Left hindlimb (tissue), 1 donor: ENCODE measurements around the gene TSTD1.
"Not testable (repeated sequence)": the region's sequence is repeated elsewhere in the genome, so short reads cannot be mapped to it uniquely, and the experiment has no call there.

Experiments used
- DNase-seq: peaks from one replicate; pipeline ENCODE4 v3.0.0-alpha.2; 2018

TSTD1 gene

DNA sequence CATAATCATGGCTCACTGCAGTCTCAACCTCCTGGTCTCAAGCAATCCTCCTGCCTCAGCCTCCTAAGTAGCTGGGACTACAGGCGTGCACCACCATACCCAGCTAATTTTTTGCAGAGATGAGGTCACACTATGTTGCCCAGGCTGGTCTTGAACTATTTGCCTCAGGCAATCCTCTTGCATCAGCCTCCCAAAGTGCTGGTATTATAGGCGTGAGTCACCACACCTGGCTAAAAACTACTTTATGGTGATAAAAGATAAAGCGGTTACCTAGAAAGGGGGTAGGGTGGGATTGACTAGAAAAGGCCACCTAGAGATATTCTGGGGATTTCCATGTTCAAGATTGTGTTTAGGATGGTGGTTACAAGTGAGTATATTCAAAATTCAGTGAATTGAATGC lies 5.0 kb downstream of the TSTD1 start:
- DNase-seq, result no peak

DNA sequence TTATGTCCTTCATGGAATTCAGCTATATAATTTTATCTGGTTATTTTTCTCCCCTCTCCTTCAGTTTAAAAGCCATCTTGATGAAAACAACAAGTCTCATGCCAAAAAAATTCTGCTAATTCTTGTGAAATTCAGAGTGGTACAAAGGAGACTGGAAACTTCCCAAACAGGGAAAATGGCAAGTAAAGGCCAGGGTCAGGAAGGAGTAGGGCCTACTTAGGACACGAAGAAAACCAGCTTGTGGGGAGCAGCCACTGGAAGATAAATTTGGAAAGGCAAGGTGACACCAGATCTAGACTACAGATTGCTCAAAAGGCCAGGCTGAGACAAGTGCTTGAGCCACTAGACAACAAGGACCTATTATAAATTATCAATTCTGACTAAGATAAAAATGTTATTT lies 6.4 kb downstream of the TSTD1 start:
- DNase-seq, result no peak

DNA sequence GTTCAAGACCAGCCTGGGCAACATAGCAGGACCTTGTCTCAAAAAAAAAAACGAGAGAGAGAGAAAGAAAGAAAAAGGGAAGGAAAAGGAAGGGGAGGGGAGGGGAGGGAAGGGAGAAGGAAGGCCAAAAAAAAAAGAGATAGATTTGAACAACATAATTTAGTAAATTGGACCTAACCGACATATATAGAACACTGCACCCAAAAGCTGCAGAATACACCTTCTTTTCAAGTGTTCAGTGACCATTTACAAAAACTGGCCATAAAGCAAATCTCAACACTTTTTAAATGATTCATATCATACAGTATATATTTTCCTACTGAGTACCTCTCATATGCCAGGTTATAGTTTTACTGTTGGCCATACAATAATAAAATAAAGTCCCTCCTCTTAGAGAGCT lies 6.9 kb downstream of the TSTD1 start:
- DNase-seq, result no peak

DNA sequence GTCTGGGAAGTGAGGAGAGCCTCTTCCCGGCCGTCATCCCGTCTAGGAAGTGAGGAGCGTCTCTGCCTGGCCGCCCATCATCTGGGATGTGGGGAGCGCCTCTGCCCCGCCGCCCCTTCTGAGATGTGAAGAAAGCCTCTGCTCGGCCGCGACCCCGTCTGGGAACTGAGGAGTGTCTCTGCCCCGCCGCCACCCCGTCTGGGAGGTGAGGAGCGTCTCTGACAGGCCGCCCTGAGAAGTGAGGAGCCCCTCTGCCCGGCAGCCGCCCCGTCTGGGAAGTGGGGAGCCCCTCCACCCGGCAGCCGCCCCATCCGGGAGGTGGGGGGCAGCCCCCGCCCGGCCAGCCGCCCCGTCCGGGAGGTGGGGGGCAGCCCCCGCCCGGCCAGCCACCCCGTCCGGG lies 9.3 kb downstream of the TSTD1 start:
- DNase-seq, result not testable (repeated sequence)

DNA sequence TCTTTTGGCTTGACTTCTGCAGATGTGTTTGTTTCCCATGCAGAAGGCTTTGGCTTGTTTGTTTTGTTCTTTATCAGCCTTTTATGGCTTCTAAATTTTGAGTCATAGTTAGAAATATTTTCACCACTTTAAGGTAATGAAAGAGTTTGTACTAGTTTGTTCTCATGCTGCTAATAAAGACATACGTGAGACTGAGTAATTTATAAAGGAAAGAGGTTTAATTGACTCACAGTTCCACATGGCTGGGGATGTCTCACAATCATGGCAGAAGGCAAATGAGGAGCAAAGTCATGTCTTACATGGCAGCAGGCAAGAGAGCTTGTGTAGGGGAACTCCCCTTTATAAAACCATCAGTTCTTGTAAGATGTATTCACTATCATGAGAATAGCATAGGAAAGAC lies 11.8 kb downstream of the TSTD1 start:
- not testable (repeated sequence) for DNase-seq

DNA sequence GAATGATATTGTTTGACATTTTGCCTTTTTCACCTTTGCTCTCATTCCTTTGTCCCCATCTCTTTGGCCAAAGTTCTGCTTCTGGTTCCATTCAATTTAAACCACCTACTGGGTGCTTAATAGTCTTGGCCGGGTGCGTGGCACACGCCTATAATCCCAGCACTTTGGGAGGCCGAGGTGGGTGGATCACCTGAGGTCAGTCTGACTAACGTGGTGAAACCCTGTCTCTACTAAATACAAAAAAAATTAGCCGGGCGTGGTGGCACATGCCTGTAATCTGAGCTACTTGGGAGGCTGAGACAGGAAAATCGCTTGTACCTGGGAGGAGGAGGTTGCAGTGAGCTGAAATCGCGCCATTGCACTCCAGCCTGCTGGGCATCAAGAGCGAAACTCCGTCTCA lies 16.3 kb downstream of the TSTD1 start:
- DNase-seq, result not testable (repeated sequence)

DNA sequence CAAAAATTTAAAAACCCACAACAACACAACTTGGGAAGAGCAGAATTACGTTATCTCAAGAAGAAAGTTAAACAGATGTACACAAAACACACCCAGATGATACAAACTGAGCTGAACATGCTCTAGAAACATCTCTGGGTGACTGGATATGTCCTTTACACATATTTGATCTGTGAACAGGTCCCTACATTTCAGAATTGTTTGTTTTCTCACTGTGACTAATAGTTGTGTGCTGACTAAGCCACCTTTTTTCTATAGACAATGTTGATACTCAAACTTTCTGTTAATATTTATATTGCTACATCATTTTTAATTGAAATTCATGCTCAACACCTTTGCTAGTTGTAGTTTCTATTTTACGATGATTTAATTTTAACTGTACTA lies 16.8 kb downstream of the TSTD1 start:
- DNase-seq, result no peak

DNA sequence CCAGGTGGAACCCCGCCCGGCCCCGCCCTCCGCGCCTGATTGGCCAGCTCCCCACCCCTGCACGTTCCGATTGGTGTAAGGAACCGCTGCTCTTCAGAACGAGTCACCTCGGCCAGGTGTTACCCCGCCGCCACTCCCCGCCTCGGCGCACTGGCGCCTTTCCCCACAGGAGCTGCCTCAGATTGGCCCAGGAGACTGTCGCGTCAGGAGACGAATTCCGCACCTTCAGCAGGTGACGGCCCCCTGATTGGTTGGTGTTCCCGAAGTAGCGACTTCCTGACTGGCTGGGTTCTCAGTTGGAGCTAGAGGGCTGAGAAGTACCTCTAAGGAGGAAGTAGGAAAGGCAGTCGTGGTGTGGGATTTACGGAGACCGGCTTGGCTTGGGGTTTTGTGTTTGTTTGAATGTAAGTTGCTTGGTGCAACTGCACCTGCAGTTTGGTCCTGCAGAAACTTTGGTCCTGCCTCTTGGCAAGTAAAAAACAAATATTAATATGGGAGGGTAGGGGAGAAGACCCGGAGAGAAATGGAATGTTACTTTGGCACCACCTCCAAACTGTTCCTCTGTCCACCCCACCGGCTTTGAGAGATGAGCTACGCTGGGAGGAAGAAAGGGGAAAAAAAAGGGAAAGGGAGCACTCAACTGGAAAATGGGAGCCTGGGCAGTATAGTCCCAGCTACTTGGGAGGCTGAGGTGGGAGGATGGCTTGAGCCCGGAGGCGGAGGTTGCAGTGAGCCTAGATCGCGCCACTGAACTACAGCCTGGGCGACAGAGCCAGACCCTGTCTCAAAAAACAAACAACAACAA lies 17.4 kb downstream of the TSTD1 start:
- peak; percentile 59 for DNase-seq

DNA sequence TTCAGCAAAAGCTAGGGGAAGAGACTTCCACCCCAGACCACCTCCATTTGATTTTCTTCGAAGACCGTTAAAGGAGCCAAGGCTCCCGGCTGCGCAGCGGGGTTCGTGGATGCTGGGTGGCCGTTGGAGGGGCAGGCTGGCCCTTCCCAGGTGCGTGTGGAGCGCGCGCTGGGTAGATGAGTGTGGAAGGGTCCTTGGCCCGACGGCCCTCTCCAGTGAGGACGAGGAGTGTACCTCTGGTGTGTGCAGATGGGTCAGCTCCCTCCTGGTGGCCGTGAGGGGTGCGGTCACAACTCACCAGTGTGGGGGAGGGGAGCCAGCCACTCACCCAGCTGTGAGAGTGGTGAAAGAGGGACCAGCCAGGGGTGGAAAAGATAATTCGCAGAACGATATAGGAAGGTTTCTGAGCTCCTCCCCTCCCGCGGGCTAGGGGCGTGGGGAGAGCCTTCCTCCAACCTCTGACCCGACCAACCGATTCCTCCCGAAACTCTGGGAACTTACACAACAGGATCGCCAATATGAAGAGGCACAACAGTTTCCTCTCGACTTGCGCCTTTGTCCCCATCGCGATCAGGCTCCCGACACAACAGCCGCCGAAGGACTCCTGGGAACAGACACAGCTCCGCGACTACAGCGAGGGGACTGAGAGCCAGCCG lies 18.1 kb downstream of the TSTD1 start, which contains the start of gene F11R:
Gene F11R (minus strand): TSS at position 644 of the 656 bp plus-strand sequence. CDS start 79 bp downstream, at position 565.
- no peak for DNase-seq

DNA sequence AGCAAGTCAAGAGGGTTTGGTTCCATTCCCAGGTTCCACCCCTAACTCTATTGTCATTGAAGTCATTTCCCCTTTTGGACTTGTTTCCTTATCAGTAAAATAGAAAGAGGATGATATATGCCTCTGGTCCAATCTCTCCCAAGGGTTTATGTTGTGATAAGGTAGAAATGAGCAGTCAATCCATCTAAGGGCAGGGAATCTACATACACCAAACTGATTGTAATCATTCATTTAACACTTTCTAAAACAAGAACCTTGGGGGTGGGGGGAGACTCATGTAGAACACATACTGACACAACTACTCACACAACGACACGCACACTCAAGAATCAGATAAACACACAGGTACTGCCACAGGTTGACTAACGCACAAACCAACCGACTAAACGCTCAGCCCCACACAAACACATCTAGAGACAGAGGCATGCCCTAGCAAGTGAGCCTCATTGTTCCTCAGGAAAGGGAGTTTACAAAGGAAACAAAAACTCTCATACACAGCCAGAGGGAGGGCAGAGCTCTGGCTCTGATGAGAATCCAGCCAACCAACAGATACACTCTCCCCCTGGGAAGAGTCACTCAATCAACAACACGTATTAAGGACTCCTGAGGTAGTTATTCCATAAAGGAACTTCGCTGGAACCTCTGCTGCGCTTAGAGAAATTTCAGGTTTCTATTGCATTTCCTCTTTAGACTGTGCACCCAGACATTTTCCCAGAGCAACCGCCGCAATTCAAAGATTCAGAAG lies 18.8 kb downstream of the TSTD1 start:
- no peak for DNase-seq

DNA sequence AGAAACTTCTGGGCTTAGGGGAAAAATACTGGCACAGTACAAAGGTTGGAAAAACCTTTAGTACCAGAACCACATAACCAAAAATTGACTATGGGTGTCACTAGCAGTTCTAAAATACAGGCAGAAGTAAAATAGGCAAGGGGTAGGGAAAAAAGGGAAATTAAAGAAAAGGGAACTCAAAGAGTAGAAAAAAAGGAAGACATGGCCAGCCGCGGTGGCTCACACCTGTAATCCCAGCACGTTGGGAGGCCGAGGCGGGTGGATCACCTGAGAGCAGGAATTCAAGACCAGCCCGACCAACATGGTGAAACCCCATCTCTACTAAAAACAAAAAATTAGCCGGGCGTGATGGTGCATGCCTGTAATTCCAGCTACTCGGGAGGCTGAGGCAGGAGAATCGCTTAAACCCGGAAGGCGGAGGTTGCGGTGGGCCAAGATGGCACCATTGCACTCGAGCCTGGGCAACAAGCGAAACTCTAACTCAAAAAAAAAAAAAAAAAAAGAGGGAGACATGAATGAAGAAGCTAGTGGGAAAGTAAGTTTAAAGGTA lies 19.6 kb downstream of the TSTD1 start:
- not testable (repeated sequence) for DNase-seq

DNA sequence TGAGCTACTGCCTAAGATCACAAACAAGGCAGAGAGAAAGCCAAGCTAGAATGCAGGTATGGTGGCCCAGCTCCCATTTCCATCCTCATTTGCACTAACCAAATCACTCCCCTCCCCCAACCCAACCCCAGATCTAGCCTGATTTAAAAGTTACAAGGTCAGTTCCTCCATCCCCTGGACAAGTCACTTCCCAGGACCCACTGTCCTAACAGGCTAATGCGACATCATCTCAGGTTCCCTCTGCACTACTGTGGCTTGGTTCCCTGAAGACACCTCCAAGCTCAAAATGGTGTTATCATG lies 20.2 kb downstream of the TSTD1 start:
- DNase-seq, result no peak

DNA sequence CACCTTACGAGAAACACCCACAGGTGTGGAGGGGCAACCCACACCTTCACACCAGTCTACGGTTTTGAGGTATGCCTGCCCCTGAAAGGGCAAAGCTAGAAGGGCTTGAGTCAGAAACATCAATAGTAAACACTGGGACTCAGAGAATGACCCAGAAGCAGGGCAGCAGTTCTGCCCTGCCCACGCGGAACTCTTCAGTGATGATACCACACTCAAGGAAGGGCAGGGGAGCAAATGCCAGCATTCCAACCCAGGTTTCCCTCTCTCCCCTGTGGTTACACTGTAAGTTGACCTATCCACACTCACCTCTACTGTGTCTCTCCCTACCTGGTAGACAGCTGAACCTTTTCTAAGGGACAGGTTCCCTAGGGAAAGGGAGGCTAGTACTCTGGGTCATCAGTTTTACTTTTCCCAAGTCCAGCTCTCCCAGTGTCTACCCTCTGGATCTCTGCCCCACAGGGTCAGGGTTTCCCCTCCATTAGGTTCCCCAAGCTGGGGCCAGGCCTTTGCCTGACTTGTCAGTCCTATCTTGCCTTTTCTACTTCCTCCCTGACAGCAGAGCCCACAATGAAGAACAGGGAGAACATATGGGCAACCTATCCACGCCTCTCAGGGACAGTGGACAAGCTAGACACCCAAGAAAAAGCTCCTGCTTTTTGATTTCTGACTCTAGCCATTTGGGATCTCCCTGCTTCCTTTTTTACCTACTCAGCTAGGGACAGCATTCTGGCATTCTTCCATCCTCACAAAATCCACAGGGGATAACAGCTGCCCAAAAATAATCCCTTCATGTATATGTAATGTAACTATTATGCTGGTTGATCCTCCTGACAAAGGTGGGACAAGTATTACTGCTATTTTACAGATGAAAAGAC lies 20.8 kb downstream of the TSTD1 start:
- no peak for DNase-seq

DNA sequence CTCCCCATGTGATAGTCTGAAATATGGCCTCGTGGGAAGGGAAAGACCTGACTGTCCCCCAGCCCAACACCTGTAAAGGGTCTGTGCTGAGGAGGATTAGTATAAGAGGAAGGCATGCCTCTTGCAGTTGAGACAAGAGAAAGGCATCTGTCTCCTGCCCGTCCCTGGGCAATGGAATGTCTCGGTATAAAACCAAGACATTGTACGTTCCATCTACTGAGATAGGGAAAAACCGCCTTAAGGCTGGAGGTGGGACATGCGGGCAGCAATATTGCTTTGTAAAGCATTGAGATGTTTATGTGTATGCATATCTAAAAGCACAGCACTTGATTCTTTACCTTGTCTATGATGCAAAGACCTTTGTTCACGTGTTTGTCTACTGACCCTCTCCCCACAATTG lies 21.6 kb downstream of the TSTD1 start:
- DNase-seq, result not testable (repeated sequence)

DNA sequence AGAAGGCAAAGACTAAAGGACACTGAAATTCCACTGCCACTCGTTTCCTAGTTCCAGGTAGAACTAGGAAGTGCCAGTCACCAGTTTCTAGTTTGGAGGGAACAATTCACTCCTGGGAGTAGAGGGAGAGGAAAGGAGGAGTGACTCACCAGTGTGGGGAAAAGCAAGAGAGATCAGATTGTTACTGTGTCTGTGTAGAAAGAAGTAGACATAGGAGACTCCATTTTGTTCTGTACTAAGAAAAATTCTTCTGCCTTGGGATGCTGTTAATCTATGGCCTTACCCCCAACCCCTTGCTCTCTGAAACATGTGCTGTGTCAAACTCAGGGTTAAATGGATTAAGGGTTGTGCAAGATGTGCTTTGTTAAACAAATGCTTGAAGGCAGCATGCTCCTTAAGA lies 22.1 kb downstream of the TSTD1 start:
- not testable (repeated sequence) for DNase-seq

DNA sequence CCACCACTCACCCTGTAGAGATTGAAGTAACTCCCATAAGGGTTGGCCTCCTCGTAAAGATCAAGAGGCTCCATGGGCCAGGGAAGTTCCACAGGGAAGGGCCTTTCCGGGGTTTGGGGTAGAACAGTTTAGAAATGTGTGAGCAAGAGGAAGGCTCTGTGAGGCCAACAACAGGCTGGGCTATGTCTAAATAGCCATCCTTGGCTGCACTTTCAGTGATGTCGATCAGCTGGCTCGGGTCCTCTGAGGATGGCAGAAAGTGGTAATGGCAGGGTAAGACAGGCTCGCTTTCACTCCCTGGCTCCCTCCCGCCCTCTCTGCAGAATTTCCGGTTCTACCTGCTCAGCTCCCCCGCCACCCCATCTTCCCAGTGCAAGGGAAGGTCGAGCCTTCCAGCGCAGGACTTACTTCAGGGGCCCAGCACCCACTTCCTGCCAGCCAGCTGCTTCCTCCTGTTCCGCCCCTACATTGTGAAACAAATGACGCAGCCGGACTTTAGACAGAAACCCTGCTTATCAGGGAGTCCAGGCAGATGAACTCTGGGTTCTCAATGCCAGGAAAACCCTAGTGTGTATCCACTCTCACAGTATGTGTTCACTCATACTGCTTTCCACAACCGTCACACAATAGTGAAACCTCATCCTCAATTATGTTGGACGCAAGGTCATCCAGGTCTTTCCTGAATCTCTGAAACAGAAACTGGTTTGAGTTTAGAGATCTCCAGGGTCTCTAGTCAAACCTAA lies 25.1 kb downstream of the TSTD1 start:
- peak; percentile 63 for DNase-seq

DNA sequence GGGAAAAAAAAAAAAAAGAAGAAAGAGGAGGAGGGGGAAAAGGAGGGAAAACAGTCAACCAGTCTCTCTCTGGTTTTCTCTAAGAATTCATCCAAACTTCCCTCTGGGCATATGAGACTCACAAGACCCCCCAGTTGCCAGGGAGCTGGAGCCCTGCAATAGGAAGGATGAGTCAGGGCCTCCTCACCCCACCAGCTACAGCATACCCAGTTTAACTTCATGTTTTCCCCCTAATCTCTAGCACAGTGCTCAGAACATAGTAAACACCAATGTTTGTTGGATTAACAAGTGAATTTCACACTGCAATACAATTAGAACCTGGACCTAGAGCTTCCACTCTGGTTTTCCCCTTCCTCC lies 25.7 kb downstream of the TSTD1 start:
- no peak for DNase-seq

DNA sequence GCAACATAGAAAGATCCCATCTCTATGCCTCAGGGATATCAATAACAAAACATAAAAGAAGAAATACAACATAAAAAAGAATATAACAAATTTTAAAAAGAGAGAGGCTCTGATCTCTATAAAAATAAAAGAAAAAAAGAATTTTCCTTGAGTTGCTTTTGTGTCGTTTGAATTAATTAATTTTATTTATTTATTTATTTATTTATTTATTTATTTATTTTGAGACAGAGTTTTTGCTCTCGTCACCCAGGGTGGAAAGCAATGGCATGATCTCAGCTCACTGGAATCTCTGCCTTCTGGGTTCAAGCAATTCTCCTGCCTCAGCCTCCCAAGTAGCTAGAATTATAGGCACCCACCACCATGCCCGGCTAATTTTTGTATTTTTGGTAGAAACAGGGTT lies 26.3 kb downstream of the TSTD1 start:
- DNase-seq, result no peak

DNA sequence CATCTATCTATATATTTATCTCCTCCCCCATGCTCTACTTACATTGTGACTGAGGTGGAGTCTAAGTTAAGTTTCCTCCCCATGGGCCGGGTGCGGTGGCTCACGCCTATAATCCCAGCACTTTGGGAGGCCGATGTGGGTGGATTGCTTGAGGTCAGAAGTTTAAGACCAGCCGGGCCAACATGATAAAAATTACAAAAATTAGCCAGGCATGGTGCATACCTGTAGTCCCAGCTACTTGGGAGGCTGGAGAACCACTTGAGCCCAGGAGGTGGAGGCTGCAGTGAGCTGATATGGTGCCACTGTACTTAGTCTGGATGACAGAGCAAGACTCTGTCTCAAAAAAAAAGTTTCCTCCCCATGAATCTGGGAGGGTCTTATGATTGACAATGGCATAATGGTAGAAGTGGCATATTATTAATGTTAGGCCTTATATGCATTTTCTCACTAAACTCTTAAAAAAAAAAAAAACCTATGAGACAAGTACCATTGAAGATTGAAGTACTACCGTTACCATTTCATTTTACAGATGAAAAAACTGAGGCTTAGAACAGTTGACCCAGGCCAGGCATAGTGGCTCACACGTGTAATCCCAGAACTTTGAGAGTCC lies 29.1 kb downstream of the TSTD1 start:
- no peak for DNase-seq

DNA sequence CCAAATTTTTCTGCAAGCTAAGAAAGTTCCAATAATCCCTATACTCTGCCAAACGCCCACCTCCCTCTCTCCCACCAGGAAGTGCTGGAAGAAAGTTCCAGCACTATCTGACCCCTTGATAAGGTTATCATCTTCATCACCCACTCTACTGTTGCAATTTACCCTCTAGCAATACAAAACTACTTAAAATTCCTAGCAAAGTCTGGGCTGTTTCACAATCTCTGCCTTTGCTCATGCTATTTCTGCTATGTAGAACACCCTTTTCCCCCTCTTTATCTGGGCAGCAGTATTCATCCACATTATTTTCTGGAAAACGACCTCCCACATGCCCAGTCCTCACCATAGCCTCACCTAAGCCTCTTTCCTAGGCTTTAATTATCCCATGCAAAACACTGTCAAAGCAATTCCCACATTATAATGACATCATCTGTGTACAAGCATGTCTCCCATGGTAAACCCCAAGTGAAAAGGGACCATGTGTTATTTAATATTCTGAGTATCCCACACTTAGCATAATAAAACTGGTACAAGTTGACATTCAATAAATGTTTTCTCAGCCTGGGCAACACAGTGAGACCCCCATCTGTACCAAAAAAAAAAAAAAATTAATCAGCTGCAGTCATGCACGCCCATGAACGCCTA lies 29.8 kb downstream of the TSTD1 start:
- DNase-seq, result no peak

DNA sequence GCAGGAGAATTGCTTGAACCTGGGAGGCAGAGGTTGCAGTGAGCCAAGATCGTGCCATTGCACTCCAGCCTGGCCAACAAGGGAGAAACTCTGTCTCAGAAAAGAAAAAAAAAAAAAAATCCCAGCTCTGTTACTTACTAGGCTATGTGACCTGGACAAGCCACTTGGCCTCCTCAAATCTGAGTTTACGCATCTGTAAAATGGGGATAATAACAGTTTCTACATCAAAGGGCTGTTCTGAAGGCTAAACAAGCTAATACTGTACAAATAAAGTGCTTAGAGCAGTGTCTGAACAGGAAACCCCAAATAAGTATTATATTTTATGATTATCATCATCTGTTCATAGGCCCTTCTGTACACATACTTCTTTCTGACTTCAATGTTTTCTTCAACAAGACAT lies 31.4 kb downstream of the TSTD1 start:
- DNase-seq, result no peak
